SK-N-SH treated with all-trans-retinoic acid at 6 μM for 48 hours (cell line): ENCODE results near the gene ABCD2.

Source experiments
- ATAC-seq: fragments of 200-7000 bp; cut with Tn5 transposase; 3 replicates; pipeline ENCODE4 v1.9.1; 2020; ENCODE audit warnings: mild to moderate bottlenecking, moderate library complexity
- ARNTL ChIP-seq: fragments of 450-650 bp; formaldehyde crosslinking; IDR thresholded peaks from 2 replicates; pipeline ENCODE4 v1.5.0; 2020; ENCODE audit warnings: low read depth, mild to moderate bottlenecking, moderate library complexity, borderline replicate concordance
- BACH2 ChIP-seq: fragments of 250-450 bp; sonication (Bioruptor Pico); IDR thresholded peaks from 2 replicates; pipeline ENCODE4 v1.9.0; 2021; ENCODE audit warnings: mild to moderate bottlenecking, borderline replicate concordance
- CSDC2 ChIP-seq: fragments of 250-450 bp; sonication (Bioruptor Pico); IDR thresholded peaks from 2 replicates; pipeline ENCODE4 v1.5.0; 2020; ENCODE audit warnings: mild to moderate bottlenecking, moderate library complexity
- ESRRG ChIP-seq: fragments of 250-450 bp; sonication (Bioruptor Pico); IDR thresholded peaks from 2 replicates; pipeline ENCODE4 v1.6.1; 2021; ENCODE audit warnings: mild to moderate bottlenecking
- GLIS3 ChIP-seq: fragments of 250-450 bp; sonication (Bioruptor Pico); IDR thresholded peaks from 2 replicates; pipeline ENCODE4 v1.5.0; 2020; ENCODE audit warnings: mild to moderate bottlenecking, moderate library complexity
- ISL1 ChIP-seq: fragments of 250-450 bp; sonication (Bioruptor Pico); IDR thresholded peaks from 2 replicates; pipeline ENCODE4 v2.1.2; 2022; ENCODE audit warnings: mild to moderate bottlenecking, moderate library complexity
- OSR1 ChIP-seq: fragments of 250-450 bp; sonication (Bioruptor Pico); IDR thresholded peaks from 2 replicates; pipeline ENCODE4 v1.8.0; 2022; ENCODE audit warnings: moderate library complexity, mild to moderate bottlenecking, inconsistent platforms
- PPARA ChIP-seq: fragments of 250-450 bp; sonication (Bioruptor Pico); IDR thresholded peaks from 2 replicates; pipeline ENCODE4 v1.5.0; 2020; ENCODE audit warnings: mild to moderate bottlenecking, borderline replicate concordance
- RARB ChIP-seq: fragments of 250-450 bp; sonication (Bioruptor Pico); IDR thresholded peaks from 2 replicates; pipeline ENCODE4 v1.8.0; 2021; ENCODE audit warnings: mild to moderate bottlenecking, moderate library complexity
- SNAI2 ChIP-seq: fragments of 250-450 bp; sonication (Bioruptor Pico); IDR thresholded peaks from 2 replicates; pipeline ENCODE4 v1.5.0; 2020; ENCODE audit warnings: mild to moderate bottlenecking, moderate library complexity
- TOX ChIP-seq: fragments of 250-450 bp; sonication (Bioruptor Pico); IDR thresholded peaks from 2 replicates; pipeline ENCODE4 v1.8.0; 2021; ENCODE audit warnings: mild to moderate bottlenecking, moderate library complexity, borderline replicate concordance
- TSHZ2 ChIP-seq: fragments of 250-450 bp; sonication (Bioruptor Pico); IDR thresholded peaks from 2 replicates; pipeline ENCODE4 v1.5.0; 2020; ENCODE audit warnings: mild to moderate bottlenecking, moderate library complexity
- ZC3H10 ChIP-seq: fragments of 250-450 bp; sonication (Bioruptor Pico); IDR thresholded peaks from 2 replicates; pipeline ENCODE4 v1.5.1; 2021; ENCODE audit warnings: mild to moderate bottlenecking, moderate library complexity
- ZFP3 ChIP-seq: fragments of 250-450 bp; sonication (Bioruptor Pico); IDR thresholded peaks from 2 replicates; pipeline ENCODE4 v1.5.0; 2020; ENCODE audit warnings: mild to moderate bottlenecking, moderate library complexity
- ZFP30 ChIP-seq: fragments of 450-650 bp; formaldehyde crosslinking; IDR thresholded peaks from 2 replicates; pipeline ENCODE4 v1.5.0; 2022; ENCODE audit warnings: mild to moderate bottlenecking, moderate library complexity
- ZNF565 ChIP-seq: fragments of 450-650 bp; formaldehyde crosslinking; conservative IDR thresholded peaks from 2 replicates; pipeline ENCODE4 v1.5.0; 2020; ENCODE audit warnings: low read depth, mild to moderate bottlenecking, moderate library complexity
- ZNF8 ChIP-seq: fragments of 450-650 bp; formaldehyde crosslinking; IDR thresholded peaks from 2 replicates; pipeline ENCODE4 v1.5.0; 2020; ENCODE audit warnings: mild to moderate bottlenecking, moderate library complexity
- TF ChIP-seq, protein P1 (sequence below): fragments of 250-450 bp; sonication (Bioruptor Pico); IDR thresholded peaks from 2 replicates; pipeline ENCODE4 v1.8.0; 2021; ENCODE audit warnings: low read depth, mild to moderate bottlenecking, moderate library complexity, borderline replicate concordance
- TF ChIP-seq, protein P2 (sequence below): fragments of 250-450 bp; sonication (Bioruptor Pico); IDR thresholded peaks from 2 replicates; pipeline ENCODE4 v1.5.1; 2020; ENCODE audit warnings: low read depth, mild to moderate bottlenecking, moderate library complexity
- TF ChIP-seq, protein P3 (sequence below): fragments of 250-450 bp; sonication (Bioruptor Pico); IDR thresholded peaks from 2 replicates; pipeline ENCODE4 v1.5.1; 2021; ENCODE audit warnings: mild to moderate bottlenecking, moderate library complexity
- TF ChIP-seq, protein P4 (sequence below): fragments of 250-450 bp; sonication (Bioruptor Pico); IDR thresholded peaks from 2 replicates; pipeline ENCODE4 v1.8.0; 2020; ENCODE audit warnings: mild to moderate bottlenecking, moderate library complexity, borderline replicate concordance

Gene ABCD2

DNA sequence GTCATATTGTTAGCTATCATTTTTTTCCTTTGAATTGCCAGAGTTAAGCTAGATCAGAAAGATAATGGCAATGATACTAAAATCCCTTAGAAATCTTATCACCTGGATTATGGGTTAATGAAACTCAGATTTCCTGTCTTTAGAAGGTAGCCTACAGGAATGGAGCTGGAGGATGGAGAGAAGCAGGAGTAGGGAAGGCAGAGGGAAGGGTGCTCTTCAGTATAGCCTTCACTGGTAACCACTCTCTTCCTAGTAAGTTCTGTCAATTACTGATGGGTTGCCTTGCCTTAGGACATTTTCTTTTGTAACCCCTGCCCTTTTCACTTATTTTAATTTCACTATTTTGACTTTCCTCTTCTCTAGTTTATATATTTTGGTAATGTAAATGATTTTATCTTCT, 27.8 kb upstream of the ABCD2 start:
- no peak for TF ChIP-seq RARB (CRISPR knock-in tag)
- TF ChIP-seq, protein P1, sequence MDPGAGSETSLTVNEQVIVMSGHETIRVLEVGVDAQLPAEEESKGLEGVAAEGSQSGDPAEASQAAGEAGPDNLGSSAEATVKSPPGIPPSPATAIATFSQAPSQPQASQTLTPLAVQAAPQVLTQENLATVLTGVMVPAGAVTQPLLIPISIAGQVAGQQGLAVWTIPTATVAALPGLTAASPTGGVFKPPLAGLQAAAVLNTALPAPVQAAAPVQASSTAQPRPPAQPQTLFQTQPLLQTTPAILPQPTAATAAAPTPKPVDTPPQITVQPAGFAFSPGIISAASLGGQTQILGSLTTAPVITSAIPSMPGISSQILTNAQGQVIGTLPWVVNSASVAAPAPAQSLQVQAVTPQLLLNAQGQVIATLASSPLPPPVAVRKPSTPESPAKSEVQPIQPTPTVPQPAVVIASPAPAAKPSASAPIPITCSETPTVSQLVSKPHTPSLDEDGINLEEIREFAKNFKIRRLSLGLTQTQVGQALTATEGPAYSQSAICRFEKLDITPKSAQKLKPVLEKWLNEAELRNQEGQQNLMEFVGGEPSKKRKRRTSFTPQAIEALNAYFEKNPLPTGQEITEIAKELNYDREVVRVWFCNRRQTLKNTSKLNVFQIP: no peak
- TF ChIP-seq, protein P2, sequence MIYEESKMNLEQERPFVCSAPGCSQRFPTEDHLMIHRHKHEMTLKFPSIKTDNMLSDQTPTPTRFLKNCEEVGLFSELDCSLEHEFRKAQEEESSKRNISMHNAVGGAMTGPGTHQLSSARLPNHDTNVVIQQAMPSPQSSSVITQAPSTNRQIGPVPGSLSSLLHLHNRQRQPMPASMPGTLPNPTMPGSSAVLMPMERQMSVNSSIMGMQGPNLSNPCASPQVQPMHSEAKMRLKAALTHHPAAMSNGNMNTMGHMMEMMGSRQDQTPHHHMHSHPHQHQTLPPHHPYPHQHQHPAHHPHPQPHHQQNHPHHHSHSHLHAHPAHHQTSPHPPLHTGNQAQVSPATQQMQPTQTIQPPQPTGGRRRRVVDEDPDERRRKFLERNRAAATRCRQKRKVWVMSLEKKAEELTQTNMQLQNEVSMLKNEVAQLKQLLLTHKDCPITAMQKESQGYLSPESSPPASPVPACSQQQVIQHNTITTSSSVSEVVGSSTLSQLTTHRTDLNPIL (CRISPR knock-in tag): no peak
- TF ChIP-seq CSDC2 (CRISPR knock-in tag): no peak
- no peak for TF ChIP-seq ZC3H10 (CRISPR knock-in tag)
- no peak for TF ChIP-seq ZNF8 (CRISPR knock-in tag)
- TF ChIP-seq GLIS3 (CRISPR knock-in tag): no peak
- no peak for TF ChIP-seq TOX (CRISPR knock-in tag)
- no peak for TF ChIP-seq OSR1 (CRISPR knock-in tag)
- TF ChIP-seq TSHZ2 (CRISPR knock-in tag): no peak
- TF ChIP-seq ESRRG: no peak
- TF ChIP-seq ZFP30 (CRISPR knock-in tag): no peak
- no peak for TF ChIP-seq PPARA (CRISPR knock-in tag)
- TF ChIP-seq ZFP3: no peak
- TF ChIP-seq ZNF565 (CRISPR knock-in tag): no peak
- TF ChIP-seq BACH2: no peak
- TF ChIP-seq, protein P3, sequence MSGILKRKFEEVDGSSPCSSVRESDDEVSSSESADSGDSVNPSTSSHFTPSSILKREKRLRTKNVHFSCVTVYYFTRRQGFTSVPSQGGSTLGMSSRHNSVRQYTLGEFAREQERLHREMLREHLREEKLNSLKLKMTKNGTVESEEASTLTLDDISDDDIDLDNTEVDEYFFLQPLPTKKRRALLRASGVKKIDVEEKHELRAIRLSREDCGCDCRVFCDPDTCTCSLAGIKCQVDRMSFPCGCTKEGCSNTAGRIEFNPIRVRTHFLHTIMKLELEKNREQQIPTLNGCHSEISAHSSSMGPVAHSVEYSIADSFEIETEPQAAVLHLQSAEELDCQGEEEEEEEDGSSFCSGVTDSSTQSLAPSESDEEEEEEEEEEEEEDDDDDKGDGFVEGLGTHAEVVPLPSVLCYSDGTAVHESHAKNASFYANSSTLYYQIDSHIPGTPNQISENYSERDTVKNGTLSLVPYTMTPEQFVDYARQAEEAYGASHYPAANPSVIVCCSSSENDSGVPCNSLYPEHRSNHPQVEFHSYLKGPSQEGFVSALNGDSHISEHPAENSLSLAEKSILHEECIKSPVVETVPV (CRISPR knock-in tag): no peak
- no peak for TF ChIP-seq ARNTL (CRISPR knock-in tag)
- ATAC-seq: no peak

DNA sequence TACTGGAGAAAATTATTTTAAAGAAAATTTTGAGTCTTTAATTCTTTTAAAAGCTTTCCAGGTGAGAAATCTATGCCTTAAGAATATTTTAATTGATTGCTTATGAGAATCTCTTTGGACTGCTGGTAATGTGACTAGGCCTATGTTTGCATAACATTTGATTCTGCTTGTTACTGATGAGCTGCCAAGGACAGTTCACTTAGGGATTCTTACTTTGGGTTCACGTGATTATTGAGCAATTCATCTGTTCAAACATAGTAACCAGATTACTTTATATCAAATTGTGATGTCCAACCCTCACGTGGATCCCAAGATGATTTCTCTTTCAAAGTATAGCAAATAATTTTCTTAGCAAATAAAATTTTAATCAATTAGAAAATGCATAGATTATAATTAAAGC, 27.4 kb upstream of the ABCD2 start:
- TF ChIP-seq ZC3H10 (CRISPR knock-in tag) (no peak), SNAI2 (CRISPR knock-in tag) (no peak)

GRCh38 chr12:39643052-39643451, 23.4 kb upstream of the ABCD2 start:
- TF ChIP-seq, protein P4, sequence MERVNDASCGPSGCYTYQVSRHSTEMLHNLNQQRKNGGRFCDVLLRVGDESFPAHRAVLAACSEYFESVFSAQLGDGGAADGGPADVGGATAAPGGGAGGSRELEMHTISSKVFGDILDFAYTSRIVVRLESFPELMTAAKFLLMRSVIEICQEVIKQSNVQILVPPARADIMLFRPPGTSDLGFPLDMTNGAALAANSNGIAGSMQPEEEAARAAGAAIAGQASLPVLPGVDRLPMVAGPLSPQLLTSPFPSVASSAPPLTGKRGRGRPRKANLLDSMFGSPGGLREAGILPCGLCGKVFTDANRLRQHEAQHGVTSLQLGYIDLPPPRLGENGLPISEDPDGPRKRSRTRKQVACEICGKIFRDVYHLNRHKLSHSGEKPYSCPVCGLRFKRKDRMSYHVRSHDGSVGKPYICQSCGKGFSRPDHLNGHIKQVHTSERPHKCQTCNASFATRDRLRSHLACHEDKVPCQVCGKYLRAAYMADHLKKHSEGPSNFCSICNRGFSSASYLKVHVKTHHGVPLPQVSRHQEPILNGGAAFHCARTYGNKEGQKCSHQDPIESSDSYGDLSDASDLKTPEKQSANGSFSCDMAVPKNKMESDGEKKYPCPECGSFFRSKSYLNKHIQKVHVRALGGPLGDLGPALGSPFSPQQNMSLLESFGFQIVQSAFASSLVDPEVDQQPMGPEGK (CRISPR knock-in tag): no peak
- no peak for TF ChIP-seq CSDC2 (CRISPR knock-in tag)
- TF ChIP-seq, protein P3 (CRISPR knock-in tag): no peak
- TF ChIP-seq GLIS3 (CRISPR knock-in tag): no peak
- TF ChIP-seq ISL1 (CRISPR knock-in tag): no peak
- no peak for TF ChIP-seq ZNF565 (CRISPR knock-in tag)
- TF ChIP-seq ESRRG: no peak
- TF ChIP-seq, all 23 proteins: peak for 0
- no peak for ATAC-seq

More for the DNA sequence above, 27.4 kb upstream of the ABCD2 start:
- no peak for ATAC-seq
